ENCODE measurements around the gene PDZD4.

DNA sequence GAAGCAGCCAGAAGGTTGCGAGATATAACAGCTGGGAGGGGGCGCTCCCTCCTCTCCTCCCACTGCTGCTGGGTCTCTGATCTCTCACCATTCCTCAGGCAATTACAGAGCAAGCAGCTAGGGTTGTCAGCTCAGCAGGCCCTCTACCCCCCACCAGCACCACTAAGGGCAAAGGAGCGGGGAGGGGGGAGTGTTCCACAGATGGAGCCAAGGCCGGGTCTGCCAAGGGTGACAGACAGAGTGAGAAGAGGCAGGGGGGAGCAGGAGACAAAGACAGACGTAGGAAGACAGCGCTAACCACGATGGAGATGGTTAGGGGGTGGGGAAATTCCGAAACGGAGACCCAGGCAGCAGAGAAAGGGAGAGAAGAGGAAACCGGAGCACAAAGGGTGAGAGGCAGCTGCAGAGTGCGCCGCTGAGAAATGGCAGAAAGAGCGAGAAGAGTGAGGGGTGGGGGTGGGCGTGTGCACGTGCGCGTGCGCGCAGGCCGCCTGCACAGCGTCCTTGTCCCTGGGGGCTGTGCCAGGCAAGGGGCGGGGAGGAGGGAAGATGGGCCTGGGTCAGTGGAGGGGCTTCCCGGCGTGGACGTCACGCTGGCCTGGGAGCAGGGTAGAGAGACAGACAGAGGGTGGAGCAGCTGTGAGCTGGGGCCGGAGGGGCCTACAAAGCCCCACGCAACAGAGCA lies 48.8 kb upstream of the PDZD4 start:
- TF ChIP-seq, protein P1, sequence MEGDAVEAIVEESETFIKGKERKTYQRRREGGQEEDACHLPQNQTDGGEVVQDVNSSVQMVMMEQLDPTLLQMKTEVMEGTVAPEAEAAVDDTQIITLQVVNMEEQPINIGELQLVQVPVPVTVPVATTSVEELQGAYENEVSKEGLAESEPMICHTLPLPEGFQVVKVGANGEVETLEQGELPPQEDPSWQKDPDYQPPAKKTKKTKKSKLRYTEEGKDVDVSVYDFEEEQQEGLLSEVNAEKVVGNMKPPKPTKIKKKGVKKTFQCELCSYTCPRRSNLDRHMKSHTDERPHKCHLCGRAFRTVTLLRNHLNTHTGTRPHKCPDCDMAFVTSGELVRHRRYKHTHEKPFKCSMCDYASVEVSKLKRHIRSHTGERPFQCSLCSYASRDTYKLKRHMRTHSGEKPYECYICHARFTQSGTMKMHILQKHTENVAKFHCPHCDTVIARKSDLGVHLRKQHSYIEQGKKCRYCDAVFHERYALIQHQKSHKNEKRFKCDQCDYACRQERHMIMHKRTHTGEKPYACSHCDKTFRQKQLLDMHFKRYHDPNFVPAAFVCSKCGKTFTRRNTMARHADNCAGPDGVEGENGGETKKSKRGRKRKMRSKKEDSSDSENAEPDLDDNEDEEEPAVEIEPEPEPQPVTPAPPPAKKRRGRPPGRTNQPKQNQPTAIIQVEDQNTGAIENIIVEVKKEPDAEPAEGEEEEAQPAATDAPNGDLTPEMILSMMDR (optimal IDR thresholded peaks at IDR 0.05 in 1 of 3, IDR thresholded peaks at IDR 0.05 in 1 of 3, conservative IDR thresholded peaks at IDR 0.05 in 1 of 3; ENCODE audit: extremely low read depth in 1 of 3, insufficient read depth in 2 of 3, low read length in 3 of 3), result no peak
- TF ChIP-seq EZH2 (IDR thresholded peaks at IDR 0.05; ENCODE audit: low read length), result no peak

Measured in keratinocyte (primary cell).